GM12892 (cell line): Measurements from ENCODE around the gene ZMYND10.
A peak's percentile ranks its signal among the peaks of the same experiment; 100 is the strongest.

ENCODE experiments used
- POLR2A ChIP-seq: IDR thresholded peaks from 2 replicates; pipeline ENCODE4 v1.6.1; 2011; ENCODE audit warnings: low read depth, low read length, control low read depth
- POLR2AphosphoS5 ChIP-seq: IDR thresholded peaks from 2 replicates; pipeline ENCODE4 v1.6.1; 2011; ENCODE audit warnings: low read depth, low read length, control low read depth
- TAF1 ChIP-seq: IDR thresholded peaks from 2 replicates; pipeline ENCODE4 v1.6.1; 2011; ENCODE audit warnings: low read depth, mild to moderate bottlenecking, control low read depth, low read length, borderline replicate concordance

DNA sequence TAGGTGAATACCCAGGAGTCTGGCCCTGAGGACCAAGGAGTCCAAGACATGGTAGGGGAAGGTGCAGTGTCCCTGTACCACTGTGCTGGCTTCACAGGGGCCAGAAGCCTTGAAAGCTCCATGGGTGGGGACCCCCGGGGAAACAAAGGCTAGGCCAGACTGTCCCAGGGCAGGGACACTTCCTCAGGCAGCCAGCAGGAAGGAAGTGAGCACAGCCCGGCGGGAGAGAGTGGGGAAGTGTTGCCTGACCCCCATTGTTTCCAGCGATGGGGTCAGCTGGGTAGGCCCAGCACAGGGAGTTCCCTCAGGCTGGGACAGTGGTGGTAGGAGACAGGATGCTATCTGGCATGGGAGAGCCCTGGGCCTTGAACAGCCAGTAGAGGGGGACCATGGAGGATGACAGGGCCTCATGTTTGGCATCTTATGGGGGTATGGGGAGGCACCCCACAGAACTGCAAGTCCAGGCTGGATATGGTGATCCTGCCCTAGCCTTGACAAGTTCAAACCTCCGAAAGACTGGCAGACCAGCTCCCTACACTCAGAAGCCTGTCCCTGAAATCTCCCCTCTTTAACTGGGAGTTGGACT is 21.8 kb downstream of the ZMYND10 start:
- TF ChIP-seq POLR2A (peak; percentile 26; the same call in 1 of the 2 replicates), TAF1 (no peak), POLR2AphosphoS5 (no peak)
